PFSK-1 (cell line): Measurements from ENCODE around the gene MITF.

Experiments
- POLR2AphosphoS5 ChIP-seq: IDR thresholded peaks from 2 replicates; pipeline ENCODE4 v1.6.1; 2012; ENCODE audit warnings: low read depth, mild to moderate bottlenecking, control low read depth, low read length, moderate library complexity
- SIN3A ChIP-seq: IDR thresholded peaks from 2 replicates; pipeline ENCODE4 v1.6.1; 2012; ENCODE audit warnings: mild to moderate bottlenecking, low read length, moderate library complexity, borderline replicate concordance; ENCODE audit not compliant: insufficient read depth
- TF ChIP-seq, protein P1 (sequence below), 2 experiments: IDR thresholded peaks; 2 replicates each; pipeline versions ENCODE4 v1.6.1 to v1.8.0; 2011 to 2012; ENCODE audit warnings: low read depth in 2 of 2, low read length in 2 of 2, control low read depth in 1 of 2, inconsistent platforms in 1 of 2, mild to moderate bottlenecking in 1 of 2, moderate library complexity in 1 of 2; ENCODE audit not compliant: insufficient read depth in 1 of 2

- TF ChIP-seq, protein P1, sequence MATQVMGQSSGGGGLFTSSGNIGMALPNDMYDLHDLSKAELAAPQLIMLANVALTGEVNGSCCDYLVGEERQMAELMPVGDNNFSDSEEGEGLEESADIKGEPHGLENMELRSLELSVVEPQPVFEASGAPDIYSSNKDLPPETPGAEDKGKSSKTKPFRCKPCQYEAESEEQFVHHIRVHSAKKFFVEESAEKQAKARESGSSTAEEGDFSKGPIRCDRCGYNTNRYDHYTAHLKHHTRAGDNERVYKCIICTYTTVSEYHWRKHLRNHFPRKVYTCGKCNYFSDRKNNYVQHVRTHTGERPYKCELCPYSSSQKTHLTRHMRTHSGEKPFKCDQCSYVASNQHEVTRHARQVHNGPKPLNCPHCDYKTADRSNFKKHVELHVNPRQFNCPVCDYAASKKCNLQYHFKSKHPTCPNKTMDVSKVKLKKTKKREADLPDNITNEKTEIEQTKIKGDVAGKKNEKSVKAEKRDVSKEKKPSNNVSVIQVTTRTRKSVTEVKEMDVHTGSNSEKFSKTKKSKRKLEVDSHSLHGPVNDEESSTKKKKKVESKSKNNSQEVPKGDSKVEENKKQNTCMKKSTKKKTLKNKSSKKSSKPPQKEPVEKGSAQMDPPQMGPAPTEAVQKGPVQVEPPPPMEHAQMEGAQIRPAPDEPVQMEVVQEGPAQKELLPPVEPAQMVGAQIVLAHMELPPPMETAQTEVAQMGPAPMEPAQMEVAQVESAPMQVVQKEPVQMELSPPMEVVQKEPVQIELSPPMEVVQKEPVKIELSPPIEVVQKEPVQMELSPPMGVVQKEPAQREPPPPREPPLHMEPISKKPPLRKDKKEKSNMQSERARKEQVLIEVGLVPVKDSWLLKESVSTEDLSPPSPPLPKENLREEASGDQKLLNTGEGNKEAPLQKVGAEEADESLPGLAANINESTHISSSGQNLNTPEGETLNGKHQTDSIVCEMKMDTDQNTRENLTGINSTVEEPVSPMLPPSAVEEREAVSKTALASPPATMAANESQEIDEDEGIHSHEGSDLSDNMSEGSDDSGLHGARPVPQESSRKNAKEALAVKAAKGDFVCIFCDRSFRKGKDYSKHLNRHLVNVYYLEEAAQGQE (IDR thresholded peaks at IDR 0.05; ENCODE audit: insufficient read depth in 1 of 2, low read depth in 2 of 2, low read length in 2 of 2): no peak
- TF ChIP-seq POLR2AphosphoS5 (no peak), SIN3A (no peak)
These were observed 48.3 kb downstream of the MITF start for GRCh38 chr3:69787436-69788168.
